ENCODE data around the gene HOXC6.

Gene HOXC6

GRCh38 chr12:54024127-54024526, 4.1 kb upstream of the HOXC6 start:
- Histone ChIP-seq H3K9me3 (ENCODE audit: control insufficient read depth in 2 of 2, low read length in 2 of 2) (no peaks in the 10 kb centered on the region), H3K27ac (ENCODE audit: low read depth in 2 of 2, low read length in 2 of 2) (no peak overlapping the region), H3K4me1 (ENCODE audit: control insufficient read depth in 2 of 2, insufficient read depth in 2 of 2, low read length in 2 of 2) (peaks cover 2 to 6% of the 10 kb centered on the region in 2 donors), H3K9ac (ENCODE audit: low read depth in 1 of 2, low read length in 2 of 2) (no peak overlapping the region), H3K27me3 (ENCODE audit: control insufficient read depth in 2 of 2, insufficient read depth in 2 of 2, low read length in 2 of 2) (peaks cover 80 to 91% of the 10 kb centered on the region in 2 donors), H3K4me3 (ENCODE audit: low read length in 2 of 2) (no peak overlapping the region), H3K36me3 (ENCODE audit: control insufficient read depth in 2 of 2, insufficient read depth in 2 of 2, low read length in 2 of 2) (no peaks in the 10 kb centered on the region)

GRCh38 chr12:54024581-54025305, 3.5 kb upstream of the HOXC6 start:
- Histone ChIP-seq H3K4me1 (ENCODE audit: control insufficient read depth in 2 of 2, insufficient read depth in 2 of 2, low read length in 2 of 2) (peaks cover 2 to 6% of the 10 kb centered on the region in 2 donors), H3K9me3 (ENCODE audit: control insufficient read depth in 2 of 2, low read length in 2 of 2) (no peaks in the 10 kb centered on the region), H3K9ac (ENCODE audit: low read depth in 1 of 2, low read length in 2 of 2) (no peak overlapping the region), H3K27ac (ENCODE audit: low read depth in 2 of 2, low read length in 2 of 2) (no peak overlapping the region), H3K27me3 (ENCODE audit: control insufficient read depth in 2 of 2, insufficient read depth in 2 of 2, low read length in 2 of 2) (peaks cover 78 to 90% of the 10 kb centered on the region in 2 donors), H3K4me3 (ENCODE audit: low read length in 2 of 2) (no peak overlapping the region), H3K36me3 (ENCODE audit: control insufficient read depth in 2 of 2, insufficient read depth in 2 of 2, low read length in 2 of 2) (no peaks in the 10 kb centered on the region)

DNA sequence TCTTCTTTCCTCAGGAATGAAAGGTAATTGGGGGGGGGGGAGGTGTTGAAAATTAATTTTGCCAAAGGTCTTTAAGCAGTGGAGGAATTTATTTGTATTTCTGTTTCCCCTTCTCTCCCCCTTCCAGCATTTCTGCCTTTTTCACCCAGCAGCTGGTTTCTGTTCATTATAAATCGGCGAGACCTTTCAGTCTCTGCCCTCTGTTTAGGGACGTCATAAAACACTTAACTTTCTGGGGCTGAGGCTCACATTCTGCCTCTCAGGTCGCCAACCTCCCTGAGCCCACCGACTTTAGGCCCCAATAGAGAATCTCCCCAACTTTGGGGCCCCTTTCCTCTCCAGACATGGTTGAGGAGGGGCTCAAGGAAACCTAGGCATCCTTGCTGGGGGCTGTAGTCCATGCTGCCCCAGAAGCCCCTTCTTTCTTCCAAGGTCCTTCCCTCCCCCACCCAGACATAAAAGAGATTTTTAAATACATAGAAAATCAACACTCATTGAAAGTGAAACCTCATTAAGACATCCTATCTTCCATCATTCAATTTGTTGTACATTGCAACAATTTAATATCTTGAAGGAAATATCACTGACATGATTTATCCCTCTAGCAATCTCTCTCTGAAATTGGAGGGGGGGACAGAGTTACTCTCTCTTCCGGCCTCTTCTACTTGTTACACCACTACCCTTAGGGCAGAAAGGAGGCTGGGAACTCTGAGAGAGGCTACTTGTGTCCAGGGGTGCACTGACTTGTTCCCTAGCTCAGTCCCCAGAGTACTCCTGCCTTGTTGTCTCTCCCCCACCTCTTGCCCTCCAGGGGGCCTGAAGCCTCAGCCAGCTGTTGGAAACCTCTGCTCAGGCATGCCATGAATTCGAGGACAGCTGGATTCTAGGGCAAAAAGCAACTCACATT, 2.5 kb upstream of the HOXC6 start:
- Histone ChIP-seq H3K4me1 (ENCODE audit: control insufficient read depth in 2 of 2, insufficient read depth in 2 of 2, low read length in 2 of 2) (peaks cover 2 to 6% of the 10 kb centered on the region in 2 donors), H3K36me3 (ENCODE audit: control insufficient read depth in 2 of 2, insufficient read depth in 2 of 2, low read length in 2 of 2) (no peaks in the 10 kb centered on the region), H3K27ac (ENCODE audit: low read depth in 2 of 2, low read length in 2 of 2) (no peak overlapping the region), H3K27me3 (ENCODE audit: control insufficient read depth in 2 of 2, insufficient read depth in 2 of 2, low read length in 2 of 2) (peaks cover 74 to 86% of the 10 kb centered on the region in 2 donors), H3K4me3 (ENCODE audit: low read length in 2 of 2) (no peak overlapping the region), H3K9me3 (ENCODE audit: control insufficient read depth in 2 of 2, low read length in 2 of 2) (no peaks in the 10 kb centered on the region), H3K9ac (ENCODE audit: low read depth in 1 of 2, low read length in 2 of 2) (no peak overlapping the region)

DNA sequence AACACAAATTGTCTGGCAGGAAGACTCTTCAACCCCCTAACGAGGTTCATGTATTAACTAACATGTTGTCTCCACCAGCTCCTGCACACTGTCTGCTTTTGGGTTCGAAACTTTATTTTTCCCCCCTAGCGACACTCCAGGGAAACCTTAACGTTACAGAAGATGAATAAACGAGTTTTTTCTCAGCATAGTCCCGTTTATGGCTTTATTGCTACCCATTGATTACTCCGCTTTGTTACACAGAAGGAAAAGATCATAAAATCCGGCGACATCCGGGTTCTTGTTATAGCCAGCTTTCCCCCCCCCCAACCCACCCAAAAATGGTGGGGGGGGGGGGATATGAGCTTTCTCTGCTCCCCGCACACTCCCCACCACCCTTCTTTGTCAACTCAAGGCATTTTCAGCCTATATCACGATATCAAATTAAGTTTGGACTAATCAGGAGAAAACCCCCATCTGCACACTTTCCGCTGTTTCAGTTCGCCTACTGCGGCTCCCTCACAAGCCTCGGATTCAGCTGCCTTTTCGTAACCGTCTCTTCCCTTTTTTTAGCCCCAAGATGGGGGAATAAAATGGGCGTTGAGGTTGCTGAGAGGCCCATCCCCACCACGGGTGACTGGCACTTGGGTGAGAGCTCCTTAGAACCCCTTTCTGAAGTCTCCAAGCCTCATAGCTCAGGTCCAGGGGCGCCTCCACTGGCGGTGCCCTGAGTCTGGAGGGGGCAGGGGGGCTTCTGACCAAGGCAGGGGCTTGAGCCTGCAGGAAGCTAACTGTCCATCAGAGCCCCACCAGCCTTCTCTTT, 1.4 kb upstream of the HOXC6 start:
- Histone ChIP-seq H3K9ac (ENCODE audit: low read depth in 1 of 2, low read length in 2 of 2) (no peak overlapping the region), H3K27me3 (ENCODE audit: control insufficient read depth in 2 of 2, insufficient read depth in 2 of 2, low read length in 2 of 2) (peaks cover 77 to 86% of the 10 kb centered on the region in 2 donors), H3K36me3 (ENCODE audit: control insufficient read depth in 2 of 2, insufficient read depth in 2 of 2, low read length in 2 of 2) (no peaks in the 10 kb centered on the region), H3K27ac (ENCODE audit: low read depth in 2 of 2, low read length in 2 of 2) (no peak overlapping the region), H3K4me3 (ENCODE audit: low read length in 2 of 2) (no peak overlapping the region), H3K9me3 (ENCODE audit: control insufficient read depth in 2 of 2, low read length in 2 of 2) (no peaks in the 10 kb centered on the region), H3K4me1 (ENCODE audit: control insufficient read depth in 2 of 2, insufficient read depth in 2 of 2, low read length in 2 of 2) (peaks cover 2 to 6% of the 10 kb centered on the region in 2 donors)

- Histone ChIP-seq H3K4me1 (ENCODE audit: control insufficient read depth in 2 of 2, insufficient read depth in 2 of 2, low read length in 2 of 2) (peaks cover 2 to 6% of the 10 kb centered on the region in 2 donors), H3K27me3 (ENCODE audit: control insufficient read depth in 2 of 2, insufficient read depth in 2 of 2, low read length in 2 of 2) (peaks cover 78 to 88% of the 10 kb centered on the region in 2 donors)
Measured at GRCh38 chr12:54027442-54027786, 826 bp upstream of the HOXC6 start.

GRCh38 chr12:54029529-54030441, 1.5 kb downstream of the HOXC6 start:
- Histone ChIP-seq H3K4me3 (ENCODE audit: low read length in 2 of 2) (no peak overlapping the region), H3K4me1 (ENCODE audit: control insufficient read depth in 2 of 2, insufficient read depth in 2 of 2, low read length in 2 of 2) (peaks cover 2 to 8% of the 10 kb centered on the region in 2 donors), H3K9ac (ENCODE audit: low read depth in 1 of 2, low read length in 2 of 2) (no peak overlapping the region), H3K9me3 (ENCODE audit: control insufficient read depth in 2 of 2, low read length in 2 of 2) (peaks cover 0 to 3% of the 10 kb centered on the region in 2 donors), H3K27me3 (ENCODE audit: control insufficient read depth in 2 of 2, insufficient read depth in 2 of 2, low read length in 2 of 2) (peaks cover 72 to 82% of the 10 kb centered on the region in 2 donors), H3K27ac (ENCODE audit: low read depth in 2 of 2, low read length in 2 of 2) (no peak overlapping the region), H3K36me3 (ENCODE audit: control insufficient read depth in 2 of 2, insufficient read depth in 2 of 2, low read length in 2 of 2) (no peaks in the 10 kb centered on the region)

More at GRCh38 chr12:54027442-54027786, 826 bp upstream of the HOXC6 start:
- H3K36me3 ChIP-seq (ENCODE audit: control insufficient read depth in 2 of 2, insufficient read depth in 2 of 2, low read length in 2 of 2) = no peaks in the 10 kb centered on the region
- no peaks in the 10 kb centered on the region for H3K9me3 ChIP-seq (ENCODE audit: control insufficient read depth in 2 of 2, low read length in 2 of 2)
- H3K27ac ChIP-seq (ENCODE audit: low read depth in 2 of 2, low read length in 2 of 2) = no peak overlapping the region
- no peak overlapping the region for H3K4me3 ChIP-seq (ENCODE audit: low read length in 2 of 2)
- H3K9ac ChIP-seq (ENCODE audit: low read depth in 1 of 2, low read length in 2 of 2) = no peak overlapping the region

- H3K4me3 ChIP-seq (ENCODE audit: low read length in 2 of 2) = no peak overlapping the region
- H3K4me1 ChIP-seq (ENCODE audit: control insufficient read depth in 2 of 2, insufficient read depth in 2 of 2, low read length in 2 of 2) = peaks cover 2 to 8% of the 10 kb centered on the region in 2 donors
Measured at GRCh38 chr12:54030442-54030801, 2.2 kb downstream of the HOXC6 start.

DNA sequence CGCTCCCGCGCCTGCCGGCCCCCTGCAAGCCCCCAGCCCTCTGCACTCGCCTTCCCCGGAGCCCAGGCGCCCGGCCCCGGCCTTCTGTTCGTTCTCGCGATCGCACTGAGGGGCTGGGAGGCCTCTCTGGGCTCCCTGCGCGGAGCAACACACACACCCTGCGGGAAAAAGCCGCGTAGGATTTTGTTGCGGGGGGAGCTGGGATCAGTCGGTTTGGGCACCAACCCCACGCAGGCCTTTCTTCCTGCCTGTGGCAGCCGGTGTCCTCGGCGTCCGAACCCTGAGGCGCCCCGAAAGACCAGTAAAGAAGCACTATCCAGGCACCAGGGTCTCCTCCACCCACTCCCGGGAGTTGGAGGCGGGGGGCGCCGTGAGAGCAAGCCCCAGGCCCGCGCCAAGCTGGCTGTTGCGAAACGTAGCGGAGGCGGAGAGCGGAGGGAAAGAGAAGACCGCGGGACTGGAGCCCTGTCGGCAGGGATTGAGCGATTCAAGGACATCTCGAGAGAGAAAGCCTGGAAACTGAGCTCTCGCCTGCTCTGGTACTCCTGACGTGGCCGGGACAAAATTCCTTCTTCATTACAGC, 2.7 kb downstream of the HOXC6 start:
- peaks cover 0 to 3% of the 10 kb centered on the region in 2 donors for H3K9me3 ChIP-seq (ENCODE audit: control insufficient read depth in 2 of 2, low read length in 2 of 2)
- no peak overlapping the region for H3K9ac ChIP-seq (ENCODE audit: low read depth in 1 of 2, low read length in 2 of 2)
- peaks cover 73 to 83% of the 10 kb centered on the region in 2 donors for H3K27me3 ChIP-seq (ENCODE audit: control insufficient read depth in 2 of 2, insufficient read depth in 2 of 2, low read length in 2 of 2)
- H3K4me3 ChIP-seq (ENCODE audit: low read length in 2 of 2) = no peak overlapping the region
- peaks cover 2 to 8% of the 10 kb centered on the region in 2 donors for H3K4me1 ChIP-seq (ENCODE audit: control insufficient read depth in 2 of 2, insufficient read depth in 2 of 2, low read length in 2 of 2)
- H3K27ac ChIP-seq (ENCODE audit: low read depth in 2 of 2, low read length in 2 of 2) = no peak overlapping the region
- no peaks in the 10 kb centered on the region for H3K36me3 ChIP-seq (ENCODE audit: control insufficient read depth in 2 of 2, insufficient read depth in 2 of 2, low read length in 2 of 2)

More at GRCh38 chr12:54030442-54030801, 2.2 kb downstream of the HOXC6 start:
- Histone ChIP-seq H3K9me3 (ENCODE audit: control insufficient read depth in 2 of 2, low read length in 2 of 2) (peaks cover 0 to 3% of the 10 kb centered on the region in 2 donors), H3K27ac (ENCODE audit: low read depth in 2 of 2, low read length in 2 of 2) (no peak overlapping the region), H3K9ac (ENCODE audit: low read depth in 1 of 2, low read length in 2 of 2) (no peak overlapping the region), H3K36me3 (ENCODE audit: control insufficient read depth in 2 of 2, insufficient read depth in 2 of 2, low read length in 2 of 2) (no peaks in the 10 kb centered on the region), H3K27me3 (ENCODE audit: control insufficient read depth in 2 of 2, insufficient read depth in 2 of 2, low read length in 2 of 2) (peaks cover 72 to 83% of the 10 kb centered on the region in 2 donors)

GRCh38 chr12:54031480-54031879, 3.2 kb downstream of the HOXC6 start:
- Histone ChIP-seq H3K27me3 (ENCODE audit: control insufficient read depth in 2 of 2, insufficient read depth in 2 of 2, low read length in 2 of 2) (peaks cover 74 to 83% of the 10 kb centered on the region in 2 donors), H3K9me3 (ENCODE audit: control insufficient read depth in 2 of 2, low read length in 2 of 2) (peaks cover 0 to 3% of the 10 kb centered on the region in 2 donors), H3K9ac (ENCODE audit: low read depth in 1 of 2, low read length in 2 of 2) (no peak overlapping the region), H3K36me3 (ENCODE audit: control insufficient read depth in 2 of 2, insufficient read depth in 2 of 2, low read length in 2 of 2) (no peaks in the 10 kb centered on the region), H3K27ac (ENCODE audit: low read depth in 2 of 2, low read length in 2 of 2) (no peak overlapping the region), H3K4me1 (ENCODE audit: control insufficient read depth in 2 of 2, insufficient read depth in 2 of 2, low read length in 2 of 2) (peaks cover 2 to 8% of the 10 kb centered on the region in 2 donors), H3K4me3 (ENCODE audit: low read length in 2 of 2) (no peak overlapping the region)

Data from mucosa of rectum (tissue), 2 donors.